ENCODE measurements around the gene IL1B. TPM values are rescaled to one million over a fixed set of nuclear protein-coding genes. Genes with fewer than 3 reads are reported as not detected.

IL1B gene
- polyA plus RNA-seq, 1 of the 3 experiments (the other 2 are of a cell fraction), result 0.25 TPM

GRCh38 chr2:112796486-112796885 is 40.1 kb downstream of the IL1B start (continued):
- no peak for TF ChIP-seq REST (IDR thresholded peaks at IDR 0.05; ENCODE audit: low read depth, low read length)
- TF ChIP-seq SIN3A (IDR thresholded peaks at IDR 0.05; ENCODE audit: borderline replicate concordance, low read depth, low read length), result no peak

- Histone ChIP-seq H3K4me3 (ENCODE audit: low read depth in 2 of 2, low read length in 1 of 2) (no peak overlapping the region), H3K9ac (no peak overlapping the region), H3K9me3 (no peaks in the 10 kb centered on the region), H3K4me1 (ENCODE audit: control insufficient read depth in 1 of 2, insufficient read depth in 2 of 2, low read depth in 1 of 2, low read length in 1 of 2) (0 out of 4 replicates have a peak, but pooled peaks cover 0 to 3% of the 10 kb centered on the region in 2 experiments), H3K79me2 (ENCODE audit: insufficient read depth) (no peaks in the 10 kb centered on the region), H2AFZ (ENCODE audit: low read depth) (no peak overlapping the region), H4K20me1 (ENCODE audit: insufficient read depth) (no peaks in the 10 kb centered on the region), H3F3A (replicated peaks; ENCODE audit: insufficient read depth) (peaks cover 4% of the 10 kb centered on the region), H3K4me2 (no peak overlapping the region), H3K27ac (ENCODE audit: low read depth in 2 of 2, low read length in 1 of 2) (no peak overlapping the region), H3K27me3 (ENCODE audit: insufficient read depth) (no peaks in the 10 kb centered on the region), H3K9me2 (no peaks in the 10 kb centered on the region), H3K36me3 (replicated peaks in 1 of 2; ENCODE audit: control insufficient read depth in 1 of 2, insufficient read depth in 2 of 2, low read length in 1 of 2) (no peaks in the 10 kb centered on the region)
- no peak for DNase-seq
- 54% methylated on average over 1 of the region's 1 CpG for WGBS (ENCODE audit: low lambda C conversion rate)
- POLR2A ChIA-PET, result no interaction called here
- TF ChIP-seq MAX (IDR thresholded peaks at IDR 0.05; ENCODE audit: low read depth) (no peak), TCF12 (IDR thresholded peaks at IDR 0.05) (no peak), SIN3A (IDR thresholded peaks at IDR 0.05; ENCODE audit: borderline replicate concordance, low read depth, low read length) (no peak), SMC3 (IDR thresholded peaks at IDR 0.05; ENCODE audit: low read depth, low read length) (no peak), ELF1 (IDR thresholded peaks at IDR 0.05) (no peak), GABPA (IDR thresholded peaks at IDR 0.05; ENCODE audit: low read depth) (no peak), RFX5 (IDR thresholded peaks at IDR 0.05; ENCODE audit: low read length) (no peak)
- CTCF ChIA-PET, result no interaction called here
Observed at GRCh38 chr2:112795774-112796173, 40.8 kb downstream of the IL1B start.

GRCh38 chr2:112794841-112795240 is 41.7 kb downstream of the IL1B start:
- POLR2A ChIA-PET, result no interaction called here
- peaks cover 4% of the 10 kb centered on the region for H3F3A ChIP-seq (replicated peaks; ENCODE audit: insufficient read depth)
- H2AFZ ChIP-seq (ENCODE audit: low read depth), result no peak overlapping the region
- no peaks in the 10 kb centered on the region for H3K9me3 ChIP-seq
- H3K4me1 ChIP-seq (ENCODE audit: control insufficient read depth in 1 of 2, insufficient read depth in 2 of 2, low read depth in 1 of 2, low read length in 1 of 2), result 0 out of 4 replicates have a peak, but pooled peaks cover 0 to 3% of the 10 kb centered on the region in 2 experiments
- H3K27me3 ChIP-seq (ENCODE audit: insufficient read depth), result no peaks in the 10 kb centered on the region
- no peaks in the 10 kb centered on the region for H3K36me3 ChIP-seq (replicated peaks in 1 of 2; ENCODE audit: control insufficient read depth in 1 of 2, insufficient read depth in 2 of 2, low read length in 1 of 2)
- H3K27ac ChIP-seq (ENCODE audit: low read depth in 2 of 2, low read length in 1 of 2), result no peak overlapping the region
- H3K4me3 ChIP-seq (ENCODE audit: low read depth in 2 of 2, low read length in 1 of 2), result no peak overlapping the region
- no peaks in the 10 kb centered on the region for H3K9me2 ChIP-seq
- H3K79me2 ChIP-seq (ENCODE audit: insufficient read depth), result no peaks in the 10 kb centered on the region
- no peaks in the 10 kb centered on the region for H4K20me1 ChIP-seq (ENCODE audit: insufficient read depth)
- no peak overlapping the region for H3K9ac ChIP-seq
- WGBS (ENCODE audit: low lambda C conversion rate), result 93% methylated on average over 3 of the region's 3 CpGs
- TF ChIP-seq EZH2phosphoT487 (IDR thresholded peaks at IDR 0.05; ENCODE audit: borderline replicate concordance, low read depth) (no peak), RXRA (IDR thresholded peaks at IDR 0.05; ENCODE audit: borderline replicate concordance, low read depth) (no peak), ZBTB33 (IDR thresholded peaks at IDR 0.05; ENCODE audit: borderline replicate concordance, low read depth) (no peak), POLR2AphosphoS5 (IDR thresholded peaks at IDR 0.05; ENCODE audit: low read depth, low read length) (no peak), FOXJ3 (CRISPR knock-in tag; IDR thresholded peaks at IDR 0.05) (no peak), RCOR1 (IDR thresholded peaks at IDR 0.05; ENCODE audit: low read length) (no peak), USF1 (IDR thresholded peaks at IDR 0.05; ENCODE audit: borderline replicate concordance, low read depth) (no peak), FOXM1 (IDR thresholded peaks at IDR 0.05; ENCODE audit: low read depth) (no peak), MEF2A (IDR thresholded peaks at IDR 0.05; ENCODE audit: borderline replicate concordance, low read depth) (no peak), ELF1 (IDR thresholded peaks at IDR 0.05) (no peak)
- CTCF ChIA-PET, result no interaction called here
- no peak overlapping the region for H3K4me2 ChIP-seq
- no peak for DNase-seq
